Thymus (tissue), 11 donors: ENCODE data around the gene SPATA13. TPM values are rescaled to one million over a fixed set of nuclear protein-coding genes. Genes with fewer than 3 reads are reported as not detected.
"Not testable (repeated sequence)": the region's sequence is repeated elsewhere in the genome, so short reads cannot be mapped to it uniquely, and the experiment has no call there.

Experiments
- DNase-seq, 9 donors: peaks; one replicate each; pipeline ENCODE4 v3.0.0-alpha.2; 2013; ENCODE audit warnings: low spot score in 9 of 9, low read depth in 6 of 9, missing footprints in 1 of 9
- H3K27ac ChIP-seq, 2 donors: one replicate each; pipeline ENCODE4 v1.5.1; 2013; ENCODE audit warnings: control low read depth in 1 of 2, low read depth in 1 of 2, low read length in 1 of 2, mild to moderate bottlenecking in 1 of 2, moderate library complexity in 1 of 2
- H3K27me3 ChIP-seq, 2 donors: one replicate each; pipeline ENCODE4 v1.5.1; 2013; ENCODE audit warnings: low read length in 1 of 2; ENCODE audit not compliant: control insufficient read depth in 2 of 2, insufficient read depth in 1 of 2
- H3K36me3 ChIP-seq, 2 donors: one replicate each; pipeline ENCODE4 v1.5.1; 2013; ENCODE audit warnings: low read length in 1 of 2, mild to moderate bottlenecking in 1 of 2, moderate library complexity in 1 of 2; ENCODE audit not compliant: control insufficient read depth in 2 of 2, insufficient read depth in 2 of 2
- H3K4me1 ChIP-seq, 2 donors: one replicate each; pipeline ENCODE4 v1.5.1; 2013; ENCODE audit warnings: low read length in 2 of 2; ENCODE audit not compliant: control insufficient read depth in 2 of 2, insufficient read depth in 2 of 2
- H3K4me3 ChIP-seq, 2 donors: one replicate each; pipeline ENCODE4 v1.5.1; 2013; ENCODE audit warnings: low read length in 2 of 2, control low read depth in 1 of 2, mild to moderate bottlenecking in 1 of 2
- H3K9me3 ChIP-seq, 2 donors: one replicate each; pipeline ENCODE4 v1.5.1; 2013; ENCODE audit warnings: low read length in 1 of 2, mild to moderate bottlenecking in 1 of 2; ENCODE audit not compliant: control insufficient read depth in 2 of 2, insufficient read depth in 1 of 2
- WGBS: extraction: QIAGEN DNeasy Blood & Tissue Kit; methylation state at CpG from one replicate; pipeline ENCODE4 v1.1.7; 2013; 5-methylcytosine and 5-hydroxymethylcytosine counted together
- polyA plus RNA-seq: library from polyadenylated mRNA; stranded (reverse); fragments of 200-250 nt; gene quantifications from one replicate; pipeline ENCODE4 v1.2.3, GENCODE V29; 2013
- total RNA-seq: library from RNA; stranded (reverse); fragments of 120-200 nt; gene quantifications from one replicate; pipeline ENCODE4 v1.2.4, GENCODE V29; 2013
- donor health status: healthy.

Gene SPATA13
- total and polyA plus RNA-seq, 2 donors, result 17.0 to 18.7 TPM

DNA sequence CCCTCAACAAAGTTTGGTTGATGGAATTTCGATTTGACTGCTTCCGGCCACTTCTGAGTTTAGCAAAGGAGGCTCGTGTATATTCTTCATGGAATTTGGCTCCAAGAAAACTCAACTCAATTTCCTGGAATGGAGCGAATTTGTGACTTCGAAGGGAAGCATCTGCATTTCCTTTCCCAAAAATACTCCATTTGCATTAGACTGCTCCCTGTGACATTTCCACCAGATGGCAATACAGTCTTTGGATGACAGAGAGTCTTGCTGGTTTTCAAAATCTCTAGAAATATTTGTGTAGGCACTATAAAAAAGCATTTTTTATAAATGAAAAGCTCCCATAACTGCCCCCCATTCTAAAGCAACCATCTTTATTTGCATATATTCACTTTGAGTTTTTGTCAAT is 152.9 kb downstream of the SPATA13 start:
- no peak for DNase-seq
- Histone ChIP-seq H3K4me1 (no peaks in the 10 kb centered on the region), H3K36me3 (no peaks in the 10 kb centered on the region), H3K9me3 (no peaks in the 10 kb centered on the region), H3K27me3 (no peaks in the 10 kb centered on the region), H3K27ac (no peak overlapping the region), H3K4me3 (no peak overlapping the region)
- WGBS, result 44% methylated on average over 5 of the region's 5 CpGs

DNA sequence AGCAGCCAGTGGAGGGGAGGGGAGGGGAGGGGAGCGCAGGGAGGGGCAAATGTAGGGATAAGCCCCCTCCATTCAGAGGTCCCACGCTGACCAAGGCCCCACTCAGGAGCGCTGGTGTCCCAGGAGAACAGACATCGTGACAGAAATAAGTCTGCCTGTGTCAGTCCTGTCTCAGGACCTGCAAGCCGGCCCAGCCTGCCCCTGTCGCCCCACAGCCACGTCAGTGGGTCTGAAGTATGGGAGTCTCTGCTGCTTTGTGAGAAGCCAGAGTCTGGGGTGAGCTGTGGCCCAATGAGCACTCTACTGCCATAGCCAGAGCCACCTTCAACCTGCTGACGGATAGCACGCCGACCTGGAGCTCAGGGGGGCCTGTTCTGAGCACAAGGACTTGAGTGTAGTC is 157.3 kb downstream of the SPATA13 start:
- H3K4me1 ChIP-seq, H3K9me3 ChIP-seq, H3K36me3 ChIP-seq, H3K4me3 ChIP-seq, H3K27ac ChIP-seq, DNase-seq, H3K27me3 ChIP-seq: not testable (repeated sequence)
- 92% methylated on average over 10 of the region's 10 CpGs for WGBS

DNA sequence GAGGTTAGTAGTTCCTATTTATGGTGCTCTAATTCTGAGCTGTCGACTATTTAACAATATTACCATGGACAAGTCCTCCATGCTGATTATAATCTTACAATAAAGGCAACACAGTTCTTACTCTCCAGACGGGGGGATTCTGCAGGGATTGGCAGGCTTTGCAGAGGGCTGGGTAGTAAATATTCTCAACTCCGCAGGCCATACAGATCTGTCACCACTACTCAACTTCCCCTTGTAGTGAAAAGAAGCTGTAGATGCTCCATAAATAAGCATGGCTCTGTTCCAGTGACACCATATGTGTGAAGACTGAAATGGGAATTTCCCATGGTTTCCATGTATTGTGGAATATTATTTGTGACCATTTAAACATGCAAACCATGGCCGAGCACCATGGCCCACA is 158.4 kb downstream of the SPATA13 start:
- H3K36me3 ChIP-seq, H3K27ac ChIP-seq, H3K27me3 ChIP-seq, H3K9me3 ChIP-seq, H3K4me3 ChIP-seq, H3K4me1 ChIP-seq, DNase-seq: not testable (repeated sequence)
- 97% methylated on average over 4 of the region's 4 CpGs for WGBS

DNA sequence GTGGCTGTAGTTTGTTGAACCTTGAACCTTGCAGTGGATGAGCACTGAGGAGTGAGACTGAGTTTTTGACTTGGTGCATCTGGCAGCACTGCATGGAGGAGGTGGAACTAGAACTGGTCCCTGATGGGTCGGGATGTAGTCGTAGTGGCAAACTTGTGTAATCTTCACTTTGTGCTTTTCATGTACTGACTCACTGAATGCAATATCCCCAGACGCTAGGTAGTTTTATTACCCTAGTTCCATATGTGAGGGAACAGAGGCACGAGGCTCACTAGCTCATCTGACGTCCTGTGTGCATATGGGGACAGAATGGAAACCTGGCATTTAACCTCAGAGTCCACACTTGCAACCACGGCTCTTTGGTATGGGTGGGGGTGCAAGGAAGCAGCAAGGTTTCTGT is 159.1 kb downstream of the SPATA13 start:
- not testable (repeated sequence) for H3K9me3 ChIP-seq, H3K36me3 ChIP-seq, H3K4me1 ChIP-seq, H3K4me3 ChIP-seq, DNase-seq, H3K27ac ChIP-seq, H3K27me3 ChIP-seq
- WGBS, result 92% methylated on average over 6 of the region's 6 CpGs

DNA sequence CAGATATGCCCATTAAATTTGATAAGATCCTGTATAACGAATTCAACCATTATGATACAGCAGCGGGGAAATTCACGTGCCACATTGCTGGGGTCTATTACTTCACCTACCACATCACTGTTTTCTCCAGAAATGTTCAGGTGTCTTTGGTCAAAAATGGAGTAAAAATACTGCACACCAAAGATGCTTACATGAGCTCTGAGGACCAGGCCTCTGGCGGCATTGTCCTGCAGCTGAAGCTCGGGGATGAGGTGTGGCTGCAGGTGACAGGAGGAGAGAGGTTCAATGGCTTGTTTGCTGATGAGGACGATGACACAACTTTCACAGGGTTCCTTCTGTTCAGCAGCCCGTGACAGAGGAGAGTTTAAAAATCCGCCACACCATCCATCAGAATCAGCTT is 160.9 kb downstream of the SPATA13 start:
- not testable (repeated sequence) for DNase-seq, H3K9me3 ChIP-seq, H3K4me3 ChIP-seq, H3K36me3 ChIP-seq, H3K27ac ChIP-seq, H3K4me1 ChIP-seq, H3K27me3 ChIP-seq
- 91% methylated on average over 8 of the region's 8 CpGs for WGBS

DNA sequence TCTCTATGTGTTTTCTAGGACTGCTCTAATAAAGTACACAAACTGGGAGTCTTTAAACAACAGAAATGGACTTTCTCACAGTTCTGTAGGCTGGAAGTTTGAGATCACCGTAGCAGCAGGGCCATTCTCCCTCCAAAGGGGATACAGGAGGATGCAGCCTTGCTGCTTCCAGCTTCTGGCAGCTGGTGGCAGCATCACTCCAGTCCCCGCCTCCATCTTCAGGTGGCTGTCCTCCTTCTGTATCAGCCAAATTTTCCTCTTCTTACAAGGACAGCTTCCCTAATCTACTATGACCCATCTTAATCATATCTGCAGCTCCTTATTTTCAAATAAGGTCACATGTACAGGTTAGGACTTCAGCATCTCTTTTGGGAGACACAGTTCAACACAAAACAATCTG is 161.9 kb downstream of the SPATA13 start:
- H3K27ac ChIP-seq, H3K36me3 ChIP-seq, H3K4me3 ChIP-seq, H3K27me3 ChIP-seq, H3K4me1 ChIP-seq, H3K9me3 ChIP-seq, DNase-seq: not testable (repeated sequence)
- WGBS, result 77% methylated on average over 2 of the region's 2 CpGs

DNA sequence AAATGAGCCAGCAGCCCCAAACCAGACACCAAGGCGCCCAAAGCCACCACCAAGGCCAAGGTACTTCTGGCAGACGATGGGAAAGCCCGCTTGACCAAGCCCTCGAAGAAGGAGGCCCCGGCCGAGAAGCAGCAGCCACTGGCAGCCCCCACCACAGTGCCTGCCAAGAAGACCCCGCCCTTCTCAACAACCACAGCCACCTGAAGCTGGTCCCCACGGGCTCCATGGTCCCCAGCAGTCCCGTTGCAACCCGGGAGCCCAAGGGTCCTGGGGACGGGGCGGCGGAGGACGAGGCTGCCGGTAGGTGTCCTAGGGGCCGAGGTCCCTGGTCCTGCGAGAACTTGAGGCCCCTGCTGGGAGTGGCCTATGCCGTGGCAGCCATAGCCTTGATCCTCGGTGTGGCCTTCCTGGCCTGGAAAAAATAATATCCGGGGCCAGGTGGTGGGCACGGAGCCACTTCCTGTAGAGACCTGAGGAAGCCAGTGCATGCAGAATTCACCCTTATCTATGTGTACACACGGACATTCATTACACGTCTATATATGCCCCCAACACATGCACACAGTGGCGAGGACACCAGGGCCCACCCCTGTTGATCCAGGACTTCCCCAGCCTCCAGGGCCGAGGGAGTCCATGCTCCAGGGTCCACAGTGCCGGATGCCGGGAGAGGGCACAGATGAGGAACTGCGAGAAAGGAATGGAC is 162.7 kb downstream of the SPATA13 start:
- Histone ChIP-seq H3K27me3 (peaks cover 0 to 17% of the 10 kb centered on the region in 2 donors), H3K36me3 (no peaks in the 10 kb centered on the region), H3K9me3 (no peaks in the 10 kb centered on the region), H3K4me3 (no peak overlapping the region), H3K27ac (no peak overlapping the region), H3K4me1 (no peaks in the 10 kb centered on the region)
- no peak for DNase-seq
- 94% methylated on average over 28 of the region's 28 CpGs for WGBS

DNA sequence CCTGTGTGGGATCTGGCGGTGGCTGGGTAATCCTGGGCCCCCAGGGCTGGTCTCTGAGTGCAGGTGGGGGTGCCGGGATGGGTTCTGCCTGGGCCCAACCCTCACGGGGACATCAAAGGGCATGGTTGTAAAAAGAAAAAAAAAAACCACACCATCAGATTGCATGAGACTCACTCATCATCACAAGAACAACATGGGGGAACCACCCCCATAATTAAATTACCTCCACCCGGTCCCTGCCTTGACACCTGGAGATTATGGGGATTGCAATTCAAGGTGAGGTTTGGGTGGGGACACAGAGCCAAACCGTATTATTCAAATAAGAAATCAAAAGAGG is 163.2 kb downstream of the SPATA13 start:
- WGBS, result 77% methylated on average over 5 of the region's 5 CpGs
- Histone ChIP-seq H3K27ac (no peak overlapping the region), H3K36me3 (no peaks in the 10 kb centered on the region), H3K4me3 (no peak overlapping the region), H3K27me3 (peaks cover 0 to 21% of the 10 kb centered on the region in 2 donors), H3K9me3 (no peaks in the 10 kb centered on the region), H3K4me1 (no peaks in the 10 kb centered on the region)
- no peak for DNase-seq

DNA sequence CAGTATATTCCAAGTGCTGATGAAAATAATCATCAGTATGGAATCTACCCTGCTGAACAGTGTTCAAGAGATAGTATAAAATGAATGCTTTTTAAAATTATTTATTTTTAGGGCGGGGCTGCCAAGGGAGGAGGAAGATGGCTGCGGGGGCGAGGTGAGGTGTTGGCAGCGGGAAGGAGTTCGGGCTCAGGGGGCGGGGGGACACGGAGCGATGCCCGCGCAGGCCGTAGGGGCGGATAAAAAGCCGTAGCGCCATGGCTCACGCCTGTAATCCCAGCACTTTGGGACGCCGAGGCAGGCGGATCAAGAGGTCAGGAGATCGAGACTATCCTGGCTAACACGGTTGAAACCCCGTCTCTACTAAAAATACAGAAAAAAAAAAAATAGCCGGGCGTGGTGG is 167.1 kb downstream of the SPATA13 start:
- not testable (repeated sequence) for H3K4me1 ChIP-seq, DNase-seq, H3K27ac ChIP-seq, H3K9me3 ChIP-seq, H3K36me3 ChIP-seq, H3K4me3 ChIP-seq
- WGBS, result 84% methylated on average over 23 of the region's 23 CpGs
- peaks cover 0 to 28% of the 10 kb centered on the region in 2 donors for H3K27me3 ChIP-seq

DNA sequence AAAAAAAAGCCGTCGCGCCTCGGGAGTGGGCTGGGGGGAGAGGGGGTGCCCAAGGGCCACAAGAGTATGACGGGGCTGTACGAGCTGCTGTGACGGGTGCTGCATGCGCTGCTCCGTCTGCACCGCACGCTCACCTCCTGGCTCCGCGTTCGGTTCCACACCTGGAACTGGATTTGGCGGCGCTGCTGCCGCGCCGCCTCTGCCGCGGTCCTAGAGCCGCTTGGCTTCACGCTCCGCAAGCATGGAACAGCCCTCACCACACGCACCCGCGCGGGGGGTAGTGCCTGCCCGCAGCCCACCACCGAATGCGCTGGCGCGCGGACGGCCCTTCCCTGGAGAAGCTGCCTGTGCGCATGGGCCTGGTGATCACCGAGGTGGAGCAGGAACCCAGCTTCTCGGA is 167.6 kb downstream of the SPATA13 start:
- no peak overlapping the region for H3K4me3 ChIP-seq
- 39% methylated on average over 38 of the region's 38 CpGs for WGBS
- H3K4me1 ChIP-seq, result no peaks in the 10 kb centered on the region
- no peaks in the 10 kb centered on the region for H3K9me3 ChIP-seq
- peaks cover 0 to 28% of the 10 kb centered on the region in 2 donors for H3K27me3 ChIP-seq
- H3K36me3 ChIP-seq, result no peaks in the 10 kb centered on the region
- peak in 1 of 9 donors; percentile 5 for DNase-seq
- H3K27ac ChIP-seq, result no peak overlapping the region
